ENCODE data around the gene CKAP2L. TPM values are rescaled to one million over a fixed set of nuclear protein-coding genes. Genes with fewer than 3 reads are reported as not detected.
"Not testable (repeated sequence)": the region's sequence is repeated elsewhere in the genome, so short reads cannot be mapped to it uniquely, and the experiment has no call there.

The CKAP2L gene
- total RNA-seq, 1 donor from 2014 or later = not detected

GRCh38 chr2:112709703-112710102 is 54.7 kb downstream of the CKAP2L start:
- intact Hi-C loops (cut with DNase I) = no loop called here
- DNase-seq (ENCODE audit: low spot score in 2 of 2) = no peak

GRCh38 chr2:112708968-112709367 is 55.4 kb downstream of the CKAP2L start:
- no peak for DNase-seq (ENCODE audit: low spot score in 2 of 2)

More at GRCh38 chr2:112709703-112710102, 54.7 kb downstream of the CKAP2L start:
- Histone ChIP-seq H3K27ac (no peak overlapping the region), H3K4me3 (no peak overlapping the region), H3K4me1 (no peaks in the 10 kb centered on the region), H3K9me3 (no peaks in the 10 kb centered on the region), H3K27me3 (no peaks in the 10 kb centered on the region), H3K36me3 (no peaks in the 10 kb centered on the region)
- no peak for TF ChIP-seq CTCF (IDR thresholded peaks at IDR 0.05)

GRCh38 chr2:112706947-112707346 is 57.5 kb downstream of the CKAP2L start:
- H3K27me3 ChIP-seq; DNase-seq (ENCODE audit: low spot score in 2 of 2); H3K36me3 ChIP-seq; H3K27ac ChIP-seq; H3K4me1 ChIP-seq; H3K4me3 ChIP-seq; H3K9me3 ChIP-seq; intact Hi-C loops (cut with DNase I): not testable (repeated sequence)

More at GRCh38 chr2:112708968-112709367, 55.4 kb downstream of the CKAP2L start:
- no peaks in the 10 kb centered on the region for H3K4me1 ChIP-seq
- no peaks in the 10 kb centered on the region for H3K36me3 ChIP-seq
- H3K4me3 ChIP-seq = no peak overlapping the region
- no peak overlapping the region for H3K27ac ChIP-seq
- intact Hi-C loops (cut with DNase I) = no loop called here
- H3K27me3 ChIP-seq = no peaks in the 10 kb centered on the region
- H3K9me3 ChIP-seq = no peaks in the 10 kb centered on the region
- no peak for TF ChIP-seq CTCF (IDR thresholded peaks at IDR 0.05)

GRCh38 chr2:112706170-112706664 is 58.2 kb downstream of the CKAP2L start:
- intact Hi-C loops (cut with DNase I) = no loop called here
- no peaks in the 10 kb centered on the region for H3K4me1 ChIP-seq
- no peaks in the 10 kb centered on the region for H3K9me3 ChIP-seq
- no peaks in the 10 kb centered on the region for H3K27me3 ChIP-seq
- no peak overlapping the region for H3K4me3 ChIP-seq
- no peak overlapping the region for H3K27ac ChIP-seq
- TF ChIP-seq CTCF (IDR thresholded peaks at IDR 0.05) = no peak
- no peak for DNase-seq (ENCODE audit: low spot score in 2 of 2)
- H3K36me3 ChIP-seq = no peaks in the 10 kb centered on the region

GRCh38 chr2:112705575-112705974 is 58.8 kb downstream of the CKAP2L start:
- intact Hi-C loops (cut with DNase I) = no loop called here
- H3K9me3 ChIP-seq = no peaks in the 10 kb centered on the region
- DNase-seq (ENCODE audit: low spot score in 2 of 2) = peak in 1 of 2 donors; percentile 27
- H3K27me3 ChIP-seq = no peaks in the 10 kb centered on the region
- H3K4me3 ChIP-seq = no peak overlapping the region
- no peak for TF ChIP-seq CTCF (IDR thresholded peaks at IDR 0.05)
- H3K4me1 ChIP-seq = no peaks in the 10 kb centered on the region
- H3K36me3 ChIP-seq = no peaks in the 10 kb centered on the region
- no peak overlapping the region for H3K27ac ChIP-seq

- H3K9me3 ChIP-seq = no peaks in the 10 kb centered on the region
- no peaks in the 10 kb centered on the region for H3K27me3 ChIP-seq
- H3K4me1 ChIP-seq = no peaks in the 10 kb centered on the region
- DNase-seq (ENCODE audit: low spot score in 2 of 2) = no peak
- intact Hi-C loops (cut with DNase I) = no loop called here
- TF ChIP-seq CTCF (IDR thresholded peaks at IDR 0.05) = no peak
- H3K4me3 ChIP-seq = no peak overlapping the region
- H3K36me3 ChIP-seq = no peaks in the 10 kb centered on the region
- no peak overlapping the region for H3K27ac ChIP-seq
Measured at GRCh38 chr2:112703684-112704083, 60.7 kb downstream of the CKAP2L start.

Data from ascending aorta (tissue), 2 donors.